ENCODE results near the gene ADAMTSL3.

ADAMTSL3 gene

DNA sequence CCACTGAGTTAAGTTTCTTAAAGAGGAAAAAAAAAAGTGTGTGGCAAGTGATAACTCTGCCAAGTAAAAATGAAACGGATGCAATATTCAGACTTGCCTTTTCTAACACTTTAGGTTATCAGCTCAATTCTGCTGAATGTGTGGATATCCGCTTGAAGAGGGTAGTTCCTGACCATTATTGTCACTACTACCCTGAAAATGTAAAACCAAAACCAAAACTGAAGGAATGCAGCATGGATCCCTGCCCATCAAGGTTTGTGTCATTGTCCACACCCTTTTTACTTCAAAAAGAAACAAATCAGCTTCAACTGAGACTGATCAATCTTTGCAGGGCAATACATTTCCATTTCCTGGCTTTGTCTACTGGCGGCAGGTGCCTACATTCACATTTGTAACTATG, 236.1 kb downstream of the ADAMTSL3 start:
- DNase-seq, result no peak

DNA sequence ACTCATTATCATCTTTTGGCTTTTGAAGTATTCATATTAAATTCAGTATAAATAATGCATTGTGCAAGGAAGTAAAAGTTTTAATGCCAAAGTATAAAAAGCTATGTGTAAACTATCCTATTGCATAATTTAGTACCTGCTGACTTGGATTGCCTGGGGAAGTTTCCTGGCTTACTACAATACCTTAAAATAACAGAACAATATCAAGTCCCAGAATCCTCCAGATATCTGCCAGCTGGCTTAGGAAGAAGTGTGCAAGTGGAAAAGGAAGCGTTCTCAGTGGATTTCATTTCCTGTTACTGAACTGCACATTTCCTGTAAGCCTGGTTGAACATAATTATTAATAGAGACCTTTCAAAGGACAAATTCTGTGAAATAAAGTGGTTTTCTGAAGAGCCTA, 236.7 kb downstream of the ADAMTSL3 start:
- DNase-seq, result no peak

DNA sequence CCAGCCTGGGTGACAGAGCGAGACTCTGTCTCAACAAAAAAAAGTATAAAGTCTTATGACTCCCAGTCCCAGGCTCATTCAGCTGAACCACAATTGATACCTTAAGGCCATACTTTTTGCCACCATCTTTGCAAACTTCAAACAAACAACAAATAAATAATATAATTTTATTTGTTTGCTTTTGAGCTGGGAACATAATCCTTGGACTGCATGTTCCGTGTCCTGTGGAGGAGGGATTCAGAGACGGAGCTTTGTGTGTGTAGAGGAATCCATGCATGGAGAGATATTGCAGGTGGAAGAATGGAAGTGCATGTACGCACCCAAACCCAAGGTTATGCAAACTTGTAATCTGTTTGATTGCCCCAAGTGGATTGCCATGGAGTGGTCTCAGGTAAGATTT, 238.6 kb downstream of the ADAMTSL3 start:
- no peak for DNase-seq

DNA sequence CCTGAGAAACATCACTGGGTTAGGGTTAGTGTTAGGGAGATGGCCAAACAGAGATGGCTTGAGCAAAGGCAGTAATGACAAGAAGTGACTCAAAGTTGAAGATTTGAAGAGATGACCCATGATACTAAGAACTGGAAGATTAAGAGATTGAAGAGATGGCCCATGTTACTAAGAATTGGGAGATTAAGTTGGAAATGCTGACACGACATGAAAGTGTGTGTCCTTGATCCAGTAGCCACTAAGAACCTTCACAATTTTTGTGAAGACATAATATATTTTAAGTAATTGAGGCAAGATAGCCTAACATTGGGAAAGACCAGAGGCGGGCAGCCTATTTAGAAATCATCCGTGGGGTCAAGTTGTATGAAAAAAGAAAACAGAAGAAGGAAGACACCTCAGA, 239.4 kb downstream of the ADAMTSL3 start:
- DNase-seq, result no peak

DNA sequence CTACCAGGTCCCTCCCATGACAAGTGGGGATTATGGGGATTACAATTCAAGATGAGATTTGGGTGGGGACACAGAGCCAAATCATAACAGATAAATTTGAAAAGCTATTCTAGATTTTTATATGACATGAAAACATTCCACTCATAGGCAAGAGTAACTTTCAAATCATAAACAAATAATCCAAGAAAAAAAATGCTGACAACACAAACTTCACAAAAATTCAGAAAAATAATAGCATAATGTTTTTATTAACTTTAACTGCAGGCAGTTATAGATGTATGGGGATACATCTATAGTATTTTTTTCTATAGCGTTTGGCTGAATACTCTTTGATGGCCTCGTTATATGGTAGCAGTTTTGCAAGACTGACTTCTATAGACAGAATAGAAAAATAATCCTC, 243.1 kb downstream of the ADAMTSL3 start:
- DNase-seq, result no peak

DNA sequence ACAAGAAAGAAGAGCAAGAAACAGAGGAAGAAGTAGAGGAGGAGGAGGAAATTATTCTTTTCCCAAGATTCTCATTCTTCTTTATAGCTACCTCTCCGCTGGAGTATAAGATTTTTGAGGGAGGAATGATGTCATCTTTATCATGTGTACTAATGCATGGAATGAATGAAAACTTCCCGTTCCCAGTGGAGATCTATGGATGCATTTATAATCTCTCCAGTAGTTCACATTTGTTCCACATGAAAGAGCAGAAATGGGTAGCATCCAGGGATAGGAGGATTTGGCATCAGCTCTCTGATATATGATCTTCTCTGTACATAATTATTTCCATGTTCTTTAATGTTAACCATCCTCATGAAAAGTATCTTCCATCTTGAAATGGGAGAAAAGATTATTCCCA, 244.4 kb downstream of the ADAMTSL3 start:
- no peak for DNase-seq

DNA sequence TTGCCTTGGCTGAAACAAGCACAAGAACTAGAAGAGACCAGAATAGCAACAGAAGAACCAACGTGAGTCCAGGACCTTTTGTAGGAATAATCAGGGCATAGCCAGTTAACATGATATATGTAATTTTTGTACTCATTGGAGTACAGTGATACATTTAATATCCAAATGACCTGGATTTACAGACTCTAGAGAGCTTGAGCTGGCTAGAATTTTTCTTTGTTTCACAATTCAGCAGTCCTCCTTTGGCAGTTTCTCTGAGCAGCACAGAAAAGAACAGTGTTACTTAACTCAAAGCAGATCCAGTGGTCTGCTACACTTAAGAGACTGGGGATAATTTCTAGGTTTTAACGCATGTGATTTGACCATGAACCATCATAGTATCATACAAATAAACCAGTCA, 245.7 kb downstream of the ADAMTSL3 start:
- no peak for DNase-seq

DNA sequence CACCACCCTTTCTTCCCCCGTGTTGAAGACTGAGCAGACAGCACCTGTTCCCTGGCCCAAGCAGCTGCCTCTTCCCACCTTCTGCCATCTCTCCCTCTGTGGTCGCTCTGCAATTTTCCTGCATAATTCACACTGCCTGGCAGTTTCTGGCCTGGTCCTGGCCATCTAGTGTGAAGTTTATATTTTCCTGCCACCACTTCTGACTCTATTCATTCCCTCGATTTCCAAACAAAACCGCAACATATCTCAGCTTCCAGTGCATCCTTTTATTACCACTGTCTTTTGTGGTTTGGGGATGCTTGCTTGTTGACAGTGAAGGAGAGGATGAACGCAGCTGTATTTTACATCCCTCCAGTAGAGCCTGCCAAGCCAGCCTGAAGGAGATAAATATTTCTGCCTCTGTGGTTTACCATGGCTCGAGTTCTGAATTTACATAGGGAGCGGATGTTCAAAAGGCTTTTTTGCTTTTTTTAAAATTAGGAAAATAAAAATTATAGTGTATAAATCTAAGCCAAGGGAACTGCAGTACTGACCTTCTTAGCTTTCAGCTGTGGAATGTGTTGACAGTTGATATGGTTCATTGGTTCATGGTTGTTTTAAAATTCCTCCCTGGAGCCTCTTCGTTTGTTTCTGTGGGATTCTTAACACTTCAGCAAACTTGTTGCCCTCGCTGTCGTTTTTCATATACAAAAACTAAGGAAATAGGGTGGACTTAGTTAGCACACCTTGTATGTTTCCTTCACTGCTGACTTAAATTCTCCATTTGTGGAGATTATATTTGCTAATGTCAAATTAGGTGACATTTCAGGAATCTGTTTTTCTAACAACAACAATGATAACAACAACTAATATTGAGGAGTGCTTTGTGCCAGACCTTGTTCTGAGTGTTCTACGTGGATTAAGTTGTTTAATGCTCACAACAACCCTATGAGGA, 250.5 kb downstream of the ADAMTSL3 start:
- DNase-seq, result no peak

DNA sequence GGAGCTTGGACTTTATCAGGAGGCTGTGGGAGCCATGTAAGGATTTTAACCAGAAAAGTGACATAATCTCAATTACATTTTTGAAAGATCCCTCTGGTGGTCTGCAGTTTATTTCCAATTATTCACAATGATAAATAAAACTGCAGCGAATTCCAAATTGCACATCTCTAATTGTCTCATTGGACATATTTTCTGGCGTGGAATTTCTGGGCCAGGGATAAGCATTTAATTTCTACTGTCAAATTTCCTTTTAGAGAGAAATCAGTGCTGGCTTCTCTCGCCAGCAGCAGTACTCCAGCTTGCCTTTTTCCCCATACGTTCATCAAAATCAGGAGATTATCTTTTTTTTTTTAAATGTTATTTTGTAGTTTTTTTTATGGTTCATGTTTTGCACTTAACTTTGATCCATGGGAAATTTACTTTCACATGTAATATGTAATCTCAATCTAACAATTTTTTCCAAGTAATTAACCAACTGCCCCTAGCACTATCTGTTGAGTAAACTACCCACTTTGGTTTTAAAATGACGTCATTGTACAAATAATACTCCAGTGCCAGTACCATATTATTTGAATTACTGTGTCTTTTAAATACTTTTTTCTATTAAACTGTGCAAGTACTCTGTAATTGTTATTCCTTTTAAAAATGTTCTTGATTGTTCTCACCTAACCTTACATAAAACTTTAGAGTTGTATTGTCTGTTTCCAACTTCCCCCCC, 251.8 kb downstream of the ADAMTSL3 start:
- no peak for DNase-seq

DNA sequence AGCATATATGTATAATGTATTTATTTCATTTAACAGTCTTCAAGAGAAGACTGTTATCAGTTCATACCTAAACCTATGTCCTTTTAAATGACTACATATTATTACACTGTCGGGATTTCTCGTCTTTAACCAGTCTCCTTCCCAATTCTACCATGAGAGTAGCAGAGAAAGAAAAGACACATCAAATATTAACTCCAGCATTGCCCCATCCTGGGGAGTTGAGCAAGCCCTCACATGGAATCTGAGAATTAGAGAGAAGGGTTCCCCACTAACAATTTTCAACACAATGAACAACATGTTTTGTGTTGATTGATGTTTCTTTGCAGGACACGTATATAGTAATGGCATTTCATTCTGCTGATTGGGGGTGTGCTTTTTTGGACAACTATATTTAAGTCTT, 257.4 kb downstream of the ADAMTSL3 start:
- DNase-seq, result no peak

DNA sequence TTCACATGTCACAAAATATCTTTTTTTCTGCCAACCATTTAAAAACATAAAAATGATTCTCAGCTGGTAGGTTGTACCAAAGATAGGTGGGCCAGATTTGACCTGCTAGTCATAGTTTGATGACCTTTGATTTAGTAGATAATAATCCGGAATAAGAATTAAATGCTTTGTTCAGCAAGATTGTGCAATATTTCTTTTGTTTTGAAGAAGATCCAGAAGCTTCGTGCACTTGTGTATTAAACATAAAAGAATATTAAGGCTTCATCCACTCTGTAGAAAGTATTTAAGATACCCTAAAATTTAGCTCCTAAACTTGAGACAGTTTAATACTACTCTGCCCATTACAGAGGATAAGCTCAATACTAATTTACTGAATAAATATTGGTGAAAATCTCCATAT, 258.4 kb downstream of the ADAMTSL3 start:
- DNase-seq, result no peak

DNA sequence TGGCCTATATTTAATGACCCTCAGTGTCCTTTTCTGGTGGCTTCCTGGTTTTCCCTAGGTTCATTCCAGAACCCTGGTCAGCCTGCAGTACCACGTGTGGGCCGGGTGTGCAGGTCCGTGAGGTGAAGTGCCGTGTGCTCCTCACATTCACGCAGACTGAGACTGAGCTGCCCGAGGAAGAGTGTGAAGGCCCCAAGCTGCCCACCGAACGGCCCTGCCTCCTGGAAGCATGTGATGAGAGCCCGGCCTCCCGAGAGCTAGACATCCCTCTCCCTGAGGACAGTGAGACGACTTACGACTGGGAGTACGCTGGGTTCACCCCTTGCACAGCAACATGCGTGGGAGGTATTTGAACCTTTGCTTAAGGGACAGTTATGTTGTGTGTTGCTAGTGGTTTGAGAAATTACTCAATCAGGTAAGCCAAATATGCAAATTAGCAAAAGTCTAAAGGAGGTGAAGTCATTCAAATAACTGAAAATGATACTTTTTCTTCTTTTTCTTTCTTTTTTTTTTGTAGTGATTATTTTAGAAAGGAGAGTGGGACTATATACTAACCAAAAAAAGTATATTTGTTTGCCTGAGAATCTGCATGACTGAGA, 259.2 kb downstream of the ADAMTSL3 start:
- DNase-seq, result no peak

DNA sequence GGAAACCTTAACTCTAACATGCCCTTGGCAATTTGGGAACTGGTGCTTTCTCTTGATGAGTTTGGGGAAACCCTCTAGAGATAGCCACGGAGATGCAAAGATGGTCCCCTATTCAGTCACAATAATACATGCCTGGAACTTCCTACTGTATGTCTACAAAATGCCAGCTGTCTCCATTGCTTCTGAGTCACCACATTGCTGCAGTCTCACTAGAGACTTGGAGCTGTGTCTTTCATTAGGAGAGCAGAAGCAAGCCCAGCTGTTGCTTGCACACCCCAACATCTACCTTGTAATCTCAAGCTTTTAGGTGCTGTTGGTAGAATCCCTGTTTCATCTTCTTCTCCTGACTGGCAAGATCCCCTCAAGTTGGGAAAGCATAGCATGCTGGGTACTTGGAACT, 261.0 kb downstream of the ADAMTSL3 start:
- no peak for DNase-seq

DNA sequence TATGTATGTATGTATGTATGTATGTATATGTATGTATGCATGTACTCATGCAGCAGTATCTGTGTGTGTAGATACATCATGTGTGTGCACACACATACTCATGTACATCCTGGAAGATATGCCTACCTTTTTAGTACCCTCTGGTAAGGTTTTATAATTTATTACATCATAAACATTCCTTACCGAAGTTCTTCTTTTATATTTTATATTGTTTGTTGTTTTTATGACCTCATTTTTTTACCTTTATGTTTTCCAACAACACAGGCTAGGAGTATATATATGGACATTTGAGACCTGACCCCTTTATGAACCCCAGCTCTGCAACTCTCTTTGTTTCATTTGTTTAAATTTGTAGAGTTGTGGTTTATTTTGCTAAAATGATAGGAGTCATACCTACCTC, 263.5 kb downstream of the ADAMTSL3 start:
- no peak for DNase-seq

DNA sequence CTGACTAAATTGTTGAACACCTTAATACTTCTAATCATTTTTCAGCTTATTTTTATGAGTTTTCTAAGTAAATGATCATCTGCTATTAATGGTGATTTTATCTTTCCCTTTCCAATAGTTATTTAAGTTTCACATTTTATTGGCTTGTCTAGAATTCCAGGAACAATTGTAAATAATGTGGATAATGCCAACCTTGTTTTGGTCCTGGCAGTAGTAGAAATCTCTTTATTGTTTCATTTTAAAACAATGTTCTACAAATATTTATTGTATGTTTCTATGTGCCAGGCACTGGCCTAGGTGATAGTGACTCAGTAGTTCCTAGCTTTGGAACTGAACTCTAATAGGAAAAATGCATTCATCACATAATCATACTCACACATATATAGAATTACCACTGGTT, 264.1 kb downstream of the ADAMTSL3 start:
- DNase-seq, result no peak

DNA sequence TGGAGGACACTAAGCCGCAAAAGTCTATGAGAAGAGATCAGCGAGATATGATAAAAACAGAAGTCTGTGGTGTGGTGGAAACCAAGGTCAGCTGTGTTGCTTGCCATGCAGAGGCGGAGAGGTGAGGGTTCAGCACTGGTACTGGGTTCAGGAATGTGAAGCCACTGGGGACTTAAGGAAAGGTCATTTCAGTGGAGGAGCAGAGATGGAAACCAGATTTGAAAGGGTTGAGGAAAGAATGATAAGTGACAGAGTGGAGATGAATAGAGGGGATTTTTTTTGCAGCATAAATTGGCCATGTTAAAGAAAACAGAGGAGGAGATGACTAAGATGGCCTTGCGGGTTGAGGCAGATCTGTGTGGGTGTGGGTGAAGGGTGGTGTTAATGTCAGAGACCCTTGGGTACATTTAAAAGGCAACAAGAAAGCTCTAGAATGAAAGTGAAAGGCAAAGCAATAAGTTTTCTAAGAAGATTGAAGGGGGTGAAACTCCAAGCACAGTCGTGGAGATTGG, 265.5 kb downstream of the ADAMTSL3 start:
- no peak for DNase-seq

DNA sequence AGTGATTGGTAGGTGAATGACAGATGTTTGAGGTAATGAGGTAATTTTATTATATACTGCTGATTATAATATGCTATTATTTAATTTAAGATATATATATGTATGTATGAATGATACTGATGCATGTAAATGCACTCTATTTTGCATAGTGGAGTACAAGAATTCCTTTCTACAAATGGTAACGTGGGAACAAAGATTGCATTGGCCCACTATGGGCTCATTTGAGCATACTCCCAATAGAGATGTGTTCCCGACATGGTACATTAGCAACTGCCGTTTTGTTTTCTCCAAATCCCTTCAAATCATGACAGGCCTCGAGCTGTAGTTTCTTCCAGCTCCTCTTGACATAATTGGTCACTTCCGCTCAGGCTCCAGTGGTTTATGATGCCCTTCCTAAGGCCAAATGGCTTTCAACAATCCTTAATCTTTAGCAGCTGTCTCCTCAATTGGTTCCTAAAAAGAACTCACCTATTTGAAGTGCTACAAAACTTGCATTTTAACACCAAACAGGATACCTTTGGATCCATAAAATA, 266.1 kb downstream of the ADAMTSL3 start:
- no peak for DNase-seq

DNA sequence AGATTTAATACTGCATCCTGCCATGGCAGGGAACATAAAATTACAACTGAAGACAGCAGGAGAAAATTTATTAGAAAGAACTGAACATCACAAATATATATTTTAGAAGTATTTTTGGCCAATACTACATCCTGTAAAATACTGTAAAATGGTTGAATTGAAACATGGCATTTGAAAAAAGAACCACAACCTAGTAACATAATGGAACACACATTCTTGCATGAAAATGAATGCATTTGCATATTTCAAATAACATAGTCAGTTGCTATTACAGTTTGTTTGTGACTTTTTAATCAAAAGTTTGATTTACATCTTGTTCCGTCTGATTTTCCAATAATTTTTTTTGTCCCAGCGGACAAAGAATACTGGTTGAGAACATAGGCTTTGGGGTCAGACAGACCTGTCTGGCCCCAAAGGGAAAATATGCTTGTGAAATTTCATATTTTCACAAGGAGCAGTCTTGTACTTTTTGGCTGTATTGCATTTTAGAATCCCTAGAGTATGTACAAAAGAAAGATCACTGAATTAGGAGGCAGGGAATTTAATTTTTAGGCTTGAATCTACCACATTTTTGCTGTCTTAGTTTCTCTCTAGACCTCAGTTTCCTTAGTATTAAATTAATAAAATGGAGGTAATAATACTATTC, 268.8 kb downstream of the ADAMTSL3 start:
- no peak for DNase-seq

DNA sequence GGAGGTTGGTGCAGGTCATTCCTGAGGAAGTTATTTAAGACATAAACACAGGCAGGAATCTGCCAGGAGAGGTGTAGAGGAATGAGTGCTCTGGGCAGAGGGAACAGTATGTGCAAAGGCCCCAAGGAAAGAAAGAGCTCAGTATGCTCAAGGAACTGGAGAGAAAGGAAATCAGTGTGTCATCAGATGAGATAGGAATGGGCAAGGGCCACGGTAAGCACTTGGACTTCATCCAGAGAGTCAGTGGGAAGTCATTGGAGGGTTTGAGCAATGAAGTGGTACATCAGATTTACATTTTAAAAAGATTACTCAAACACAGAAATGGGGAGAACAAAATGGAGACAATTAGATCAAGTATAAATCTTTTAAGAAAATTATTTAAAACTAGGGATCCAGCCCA, 272.2 kb downstream of the ADAMTSL3 start:
- DNase-seq, result no peak

DNA sequence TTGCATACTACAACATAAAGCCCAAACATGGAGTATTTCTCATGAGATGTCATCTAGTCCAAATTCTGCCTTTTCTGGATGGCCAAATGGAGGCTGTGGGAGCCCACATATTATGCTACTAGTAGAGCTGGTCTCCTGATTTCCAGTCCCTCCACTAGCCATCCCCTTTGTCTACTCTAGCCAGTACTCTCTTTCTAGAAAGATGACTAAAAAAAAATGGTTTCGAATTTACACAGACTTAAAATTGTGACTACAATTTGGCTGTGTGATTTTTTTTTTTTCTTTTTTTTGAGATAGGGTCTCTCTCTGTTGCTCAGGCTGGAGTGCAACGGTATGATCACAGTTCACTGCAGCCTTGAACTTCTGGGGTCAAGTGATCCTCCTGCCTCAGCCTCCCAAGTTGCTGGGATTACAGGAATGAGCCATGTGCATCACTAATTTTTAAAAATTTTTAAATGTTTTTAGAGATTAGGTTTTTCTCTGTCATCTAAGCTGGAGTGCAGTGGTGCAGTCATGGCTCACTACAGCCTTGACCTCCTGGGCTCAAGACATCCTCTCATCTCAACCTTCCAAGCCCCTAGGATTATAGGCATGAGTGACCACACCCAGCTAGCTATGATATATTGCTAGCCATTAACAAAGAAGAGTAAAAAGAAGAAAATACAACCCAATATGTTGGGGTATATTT, 273.9 kb downstream of the ADAMTSL3 start:
- DNase-seq, result no peak

DNA sequence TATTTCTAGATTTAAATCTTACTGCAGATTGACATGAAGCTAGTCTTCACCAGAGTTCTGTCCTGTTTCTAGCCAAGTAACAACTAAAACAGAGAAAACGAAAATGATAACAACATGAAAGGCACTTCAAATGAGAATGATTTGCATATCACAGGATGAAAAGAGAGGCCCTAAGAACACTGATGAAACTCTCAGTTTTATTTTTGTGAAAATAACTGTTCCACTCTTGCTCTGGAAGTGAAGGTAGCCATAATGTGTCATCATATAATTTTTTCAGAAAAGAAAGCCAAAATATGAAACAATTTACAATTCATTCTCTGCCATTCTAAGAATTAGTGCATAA, 274.4 kb downstream of the ADAMTSL3 start:
- no peak for DNase-seq

DNA sequence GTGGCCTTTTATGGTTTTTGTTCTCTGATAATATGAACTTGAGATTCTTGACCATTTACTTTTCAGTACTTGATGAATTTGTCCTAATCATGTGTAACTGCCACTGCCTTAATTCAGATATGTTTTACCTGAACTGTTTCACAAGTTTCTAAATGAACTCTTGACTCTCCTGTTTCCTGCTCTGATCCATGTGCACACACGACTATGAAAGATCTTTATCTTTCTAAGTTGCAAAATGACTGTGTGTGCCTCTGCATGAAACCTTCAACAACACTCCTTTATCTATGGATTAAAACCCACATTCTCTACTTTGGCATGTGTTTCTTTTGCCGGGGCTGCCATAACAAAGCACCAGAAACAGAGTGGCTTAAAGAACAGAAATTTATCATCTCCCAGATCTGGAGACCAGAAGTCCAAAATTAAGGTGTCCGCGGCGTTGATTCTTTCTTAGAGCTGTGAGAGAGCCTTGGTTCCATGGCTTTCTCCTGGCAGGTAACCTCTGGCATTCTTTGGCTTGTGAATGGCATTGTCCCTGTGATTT, 275.0 kb downstream of the ADAMTSL3 start:
- DNase-seq, result no peak
